Measurements from ENCODE around the gene SLC30A1. TPM values are rescaled to one million over a fixed set of nuclear protein-coding genes. Genes with fewer than 3 reads are reported as not detected.
"Not testable (repeated sequence)": the region's sequence is repeated elsewhere in the genome, so short reads cannot be mapped to it uniquely, and the experiment has no call there.

The SLC30A1 gene
- total RNA-seq, 1 donor: 41.9 TPM

DNA sequence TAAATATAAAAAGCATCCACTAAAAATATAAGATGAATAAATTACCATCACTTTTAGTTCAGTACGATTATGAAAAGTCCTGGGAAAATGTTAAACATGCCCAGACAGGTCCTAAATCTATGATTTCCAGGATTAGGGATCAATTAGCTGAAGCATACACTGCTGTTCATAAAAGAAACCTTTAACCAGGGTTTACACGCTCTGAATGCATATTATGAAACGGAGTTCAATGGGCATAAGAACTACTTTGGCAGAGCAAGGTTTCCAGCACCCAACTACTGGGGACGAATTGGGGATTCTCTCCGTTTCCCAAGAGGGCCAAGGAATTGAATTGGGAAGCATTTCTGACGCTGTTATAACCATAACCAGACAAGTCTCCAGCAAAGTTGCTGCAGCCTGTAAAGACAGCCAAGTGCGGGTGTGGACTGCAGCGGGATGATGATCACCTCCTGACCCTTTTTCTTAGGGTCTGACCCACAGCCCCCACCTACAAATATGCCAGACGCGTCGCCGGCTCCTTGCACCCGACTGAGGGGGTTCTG lies 1.6 kb downstream of the SLC30A1 start:
- H3K4me3 ChIP-seq (ENCODE audit: low read depth, low read length): peak overlapping the region; percentile 76
- no peak for DNase-seq (ENCODE audit: low read depth)
- TF ChIP-seq, protein P1, sequence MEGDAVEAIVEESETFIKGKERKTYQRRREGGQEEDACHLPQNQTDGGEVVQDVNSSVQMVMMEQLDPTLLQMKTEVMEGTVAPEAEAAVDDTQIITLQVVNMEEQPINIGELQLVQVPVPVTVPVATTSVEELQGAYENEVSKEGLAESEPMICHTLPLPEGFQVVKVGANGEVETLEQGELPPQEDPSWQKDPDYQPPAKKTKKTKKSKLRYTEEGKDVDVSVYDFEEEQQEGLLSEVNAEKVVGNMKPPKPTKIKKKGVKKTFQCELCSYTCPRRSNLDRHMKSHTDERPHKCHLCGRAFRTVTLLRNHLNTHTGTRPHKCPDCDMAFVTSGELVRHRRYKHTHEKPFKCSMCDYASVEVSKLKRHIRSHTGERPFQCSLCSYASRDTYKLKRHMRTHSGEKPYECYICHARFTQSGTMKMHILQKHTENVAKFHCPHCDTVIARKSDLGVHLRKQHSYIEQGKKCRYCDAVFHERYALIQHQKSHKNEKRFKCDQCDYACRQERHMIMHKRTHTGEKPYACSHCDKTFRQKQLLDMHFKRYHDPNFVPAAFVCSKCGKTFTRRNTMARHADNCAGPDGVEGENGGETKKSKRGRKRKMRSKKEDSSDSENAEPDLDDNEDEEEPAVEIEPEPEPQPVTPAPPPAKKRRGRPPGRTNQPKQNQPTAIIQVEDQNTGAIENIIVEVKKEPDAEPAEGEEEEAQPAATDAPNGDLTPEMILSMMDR (IDR thresholded peaks at IDR 0.05; ENCODE audit: insufficient read depth, low read depth, low read length): no peak

- TF ChIP-seq, protein P1 (IDR thresholded peaks at IDR 0.05; ENCODE audit: insufficient read depth, low read depth, low read length): no peak
- no peak for DNase-seq (ENCODE audit: low read depth)
- peak overlapping the region; percentile 76 for H3K4me3 ChIP-seq (ENCODE audit: low read depth, low read length)
These were observed 2.2 kb downstream of the SLC30A1 start for GRCh38 chr1:211576717-211577116.

GRCh38 chr1:211574705-211575104 lies 4.3 kb downstream of the SLC30A1 start:
- no peak for DNase-seq (ENCODE audit: low read depth)
- no peak overlapping the region for H3K4me3 ChIP-seq (ENCODE audit: low read depth, low read length)
- TF ChIP-seq, protein P1 (IDR thresholded peaks at IDR 0.05; ENCODE audit: insufficient read depth, low read depth, low read length): no peak

DNA sequence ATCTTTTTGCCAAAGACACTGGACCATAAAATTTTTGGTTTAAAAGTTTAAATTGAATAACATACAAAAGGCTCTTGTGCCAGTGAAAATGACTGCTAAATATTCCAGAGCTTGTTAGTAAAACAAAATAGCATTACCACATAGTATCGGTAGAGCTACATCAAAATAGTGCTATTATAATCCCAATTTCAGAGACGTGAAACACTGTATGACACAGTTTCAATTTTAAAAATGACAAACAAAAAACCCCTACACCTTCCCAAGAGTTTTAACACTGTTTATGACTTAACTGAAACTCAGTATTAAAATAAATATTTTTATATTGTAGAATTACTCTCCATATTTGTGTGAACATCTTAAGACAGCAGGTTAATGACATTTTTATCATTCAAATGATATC lies 7.0 kb downstream of the SLC30A1 start:
- no peak for DNase-seq (ENCODE audit: low read depth)
- TF ChIP-seq, protein P1 (IDR thresholded peaks at IDR 0.05; ENCODE audit: insufficient read depth, low read depth, low read length): no peak
- no peak overlapping the region for H3K4me3 ChIP-seq (ENCODE audit: low read depth, low read length)

DNA sequence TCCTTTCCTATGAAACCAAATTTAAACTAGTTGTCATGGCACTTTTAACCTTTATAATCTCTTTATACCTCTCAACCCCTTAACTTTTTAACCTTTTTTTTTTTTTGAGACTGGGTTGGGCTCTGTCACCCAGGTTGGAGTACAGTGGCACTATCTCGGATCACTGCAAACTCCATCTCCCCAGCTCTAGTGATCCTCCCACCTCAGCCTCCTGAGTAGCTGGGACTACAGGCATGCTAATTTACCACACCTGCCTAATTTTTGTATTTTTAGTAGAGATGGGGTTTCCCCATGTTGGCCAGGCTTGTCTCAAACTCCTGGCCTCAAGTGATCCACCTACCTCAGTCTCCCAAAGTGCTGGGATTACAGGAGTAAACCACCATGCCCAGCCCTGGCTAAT lies 8.6 kb downstream of the SLC30A1 start:
- DNase-seq (ENCODE audit: low read depth); H3K4me3 ChIP-seq (ENCODE audit: low read depth, low read length): not testable (repeated sequence)

DNA sequence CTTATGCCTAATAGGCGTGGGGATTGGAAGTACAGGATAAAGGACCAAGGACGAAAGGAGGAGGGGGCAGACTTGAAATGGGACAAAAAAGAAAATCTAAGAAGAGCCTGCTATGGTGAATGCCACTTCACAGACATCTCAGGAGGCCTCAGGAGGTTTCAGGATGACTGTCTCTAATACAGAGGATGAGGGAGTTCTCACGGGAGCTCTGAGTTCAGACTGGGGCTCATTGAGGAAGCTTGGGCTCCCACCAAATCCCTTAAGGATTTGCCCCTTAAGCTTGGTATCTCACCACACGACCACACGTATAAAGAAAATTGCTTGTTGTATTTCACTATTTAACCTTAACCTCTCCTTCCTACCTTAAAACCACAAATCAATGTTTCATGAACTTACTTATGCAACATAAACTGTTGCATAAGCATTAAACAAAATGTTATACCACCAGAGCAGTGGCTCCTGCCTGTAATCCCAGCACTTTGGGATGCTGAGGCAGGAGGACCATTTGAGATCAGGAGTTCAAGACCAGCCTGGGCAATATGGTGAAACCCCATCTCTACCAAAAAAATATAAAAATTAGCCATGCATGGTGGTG lies 12.4 kb downstream of the SLC30A1 start:
- no peak for DNase-seq (ENCODE audit: low read depth)

GRCh38 chr1:211564084-211564483 lies 14.9 kb downstream of the SLC30A1 start:
- TF ChIP-seq, protein P1 (IDR thresholded peaks at IDR 0.05; ENCODE audit: insufficient read depth, low read depth, low read length): no peak
- no peak overlapping the region for H3K4me3 ChIP-seq (ENCODE audit: low read depth, low read length)
- no peak for DNase-seq (ENCODE audit: low read depth)

More for the DNA sequence above, 12.4 kb downstream of the SLC30A1 start:
- TF ChIP-seq, protein P1 (IDR thresholded peaks at IDR 0.05; ENCODE audit: insufficient read depth, low read depth, low read length): no peak
- H3K4me3 ChIP-seq (ENCODE audit: low read depth, low read length): no peak overlapping the region

Measured in fibroblast of villous mesenchyme (primary cell).